ENCODE results near the gene NLRP5. TPM values are rescaled to one million over a fixed set of nuclear protein-coding genes. Genes with fewer than 3 reads are reported as not detected.

Gene NLRP5
- total and polyA plus RNA-seq, 10 donors: not detected

GRCh38 chr19:56110515-56111448 lies 124.2 kb downstream of the NLRP5 start:
- DNase-seq: peak; percentile 89
- Histone ChIP-seq H3K27ac (peak overlapping the region; percentile 34 to 100 (median 84)), H3K27me3 (replicated peaks in 1 of 7) (no peaks in the 10 kb centered on the region), H3K9me3 (no peaks in the 10 kb centered on the region), H3K36me3 (peaks cover 0 to 34% (median 5%) of the 10 kb centered on the region in 6 donors), H3K4me3 (peak overlapping the region in 4 of 8 donors; percentile 10 to 60 (median 18)), H3K4me1 (peaks cover 78 to 100% (median 99%) of the 10 kb centered on the region in 6 donors)
- TF ChIP-seq POLR2A (IDR thresholded peaks at IDR 0.05) (no peak), POLR2AphosphoS5 (IDR thresholded peaks at IDR 0.05) (peak; percentile 81 to 88 (median 84)), CTCF (IDR thresholded peaks at IDR 0.05 in 8 of 11, conservative IDR thresholded peaks at IDR 0.05 in 3 of 11) (no peak)
- 33 to 52% (median 43%) methylated on average over 9 to 12 of the region's 12 CpGs for WGBS, 5 donors
- intact Hi-C loops (cut with DNase I; ENCODE audit: low total_unique reads): no loop called here

Small RNA genes within 50 kb of the gene (small RNA-seq; reads per million reads assigned to genes)
- 0 reads per million in 4 donors for gene RF00019

Other genes with a start within 250 kb of the NLRP5 start
- not detected for gene NLRP9, start 248.4 kb upstream of the NLRP5 start, total RNA-seq
- not detected for gene NLRP9, start 248.4 kb upstream of the NLRP5 start, polyA plus RNA-seq
- gene RFPL4A, start 227.7 kb upstream of the NLRP5 start, total RNA-seq: not detected
- not detected for gene RFPL4A, start 227.7 kb upstream of the NLRP5 start, polyA plus RNA-seq
- gene RFPL4AL1, start 217.7 kb upstream of the NLRP5 start, total RNA-seq: not detected
- gene RFPL4AL1, start 217.7 kb upstream of the NLRP5 start, polyA plus RNA-seq: not detected
- under 1 TPM in 2 of 7 donors, not detected in 5; 0.13 to 0.22 TPM for gene NLRP11, start 154.8 kb upstream of the NLRP5 start, total RNA-seq
- under 1 TPM in 2 of 3 donors, not detected in 1; 0.03 to 0.08 TPM for gene NLRP11, start 154.8 kb upstream of the NLRP5 start, polyA plus RNA-seq
- gene NLRP4, start 150.2 kb upstream of the NLRP5 start, total RNA-seq: under 1 TPM in 3 of 7 donors, not detected in 4; 0.07 to 0.46 (median 0.34) TPM
- gene NLRP4, start 150.2 kb upstream of the NLRP5 start, polyA plus RNA-seq: 1 to 10 TPM in 1 of 3 donors, under 1 TPM in 1, not detected in 1; 0.04 to 1.1 TPM
- gene NLRP13, start 54.4 kb upstream of the NLRP5 start, total RNA-seq: not detected
- gene NLRP13, start 54.4 kb upstream of the NLRP5 start, polyA plus RNA-seq: not detected
- gene NLRP8, start 38.9 kb upstream of the NLRP5 start, total RNA-seq: not detected
- gene NLRP8, start 38.9 kb upstream of the NLRP5 start, polyA plus RNA-seq: not detected
- 10 to 100 TPM; 18.0 to 53.8 (median 42.8) TPM for gene ZNF787, start 134.5 kb downstream of the NLRP5 start, total RNA-seq
- 10 to 100 TPM; 16.6 to 39.0 (median 21.1) TPM for gene ZNF787, start 134.5 kb downstream of the NLRP5 start, polyA plus RNA-seq
- gene ZNF444, start 154.5 kb downstream of the NLRP5 start, total RNA-seq: 10 to 100 TPM; 17.0 to 27.9 (median 23.1) TPM
- 10 to 100 TPM; 17.0 to 35.1 (median 22.6) TPM for gene ZNF444, start 154.5 kb downstream of the NLRP5 start, polyA plus RNA-seq
- gene GALP, start 189.2 kb downstream of the NLRP5 start, total RNA-seq: not detected
- gene GALP, start 189.2 kb downstream of the NLRP5 start, polyA plus RNA-seq: not detected
- not detected for gene ZSCAN5B, start 211.0 kb downstream of the NLRP5 start, total RNA-seq
- gene ZSCAN5B, start 211.0 kb downstream of the NLRP5 start, polyA plus RNA-seq: under 1 TPM in 2 of 3 donors, not detected in 1; 0.03 to 0.11 TPM
- not detected for gene ZSCAN5C, start 215.5 kb downstream of the NLRP5 start, total RNA-seq
- gene ZSCAN5C, start 215.5 kb downstream of the NLRP5 start, polyA plus RNA-seq: not detected